H1 (cell line): ENCODE measurements around the gene DAPK1. TPM values are rescaled to one million over a fixed set of nuclear protein-coding genes. Genes with fewer than 3 reads are reported as not detected.

ENCODE experiments used
- CTCF ChIA-PET: fragments of 300-600 bp; sonication (Branson Sonifier 250); formaldehyde crosslinking; loops from one replicate; lab custom pipeline; 2021; ENCODE audit not compliant: partially characterized antibody; lab: Charles Lee
- POLR2A ChIA-PET: fragments of 300-600 bp; sonication (Branson Sonifier 250); formaldehyde crosslinking; loops from one replicate; lab custom pipeline; 2021; ENCODE audit warnings: inconsistent platforms; ENCODE audit not compliant: partially characterized antibody; lab: Charles Lee
- DNase-seq, 2 experiments: peaks; one replicate each; pipeline versions ENCODE4 v3.0.0 to v3.0.0-alpha.2; 2010 to 2022; ENCODE audit warnings: low spot score in 2 of 2, low read depth in 1 of 2, mixed read lengths in 1 of 2
- FAIRE-seq: peaks from 2 replicates; lab custom pipeline; 2011; peaks lifted over from hg19 to GRCh38; lab: Jason Lieb, UNC
- H2AFZ ChIP-seq: 2 replicates; pipeline ENCODE4 v1.8.1; 2012; ENCODE audit warnings: low read length, inconsistent platforms
- H2AK5ac ChIP-seq: 2 replicates; pipeline ENCODE4 v1.6.1; 2013; ENCODE audit warnings: low read depth, low read length
- H2BK120ac ChIP-seq: replicated peaks from 2 replicates; pipeline ENCODE3; 2013; ENCODE audit warnings: low read depth, low read length, inconsistent platforms
- H2BK12ac ChIP-seq: 2 replicates; pipeline ENCODE4 v1.6.1; 2013; ENCODE audit warnings: low read depth, low read length
- H2BK15ac ChIP-seq: 2 replicates; pipeline ENCODE4 v1.6.1; 2013; ENCODE audit warnings: low read length
- H2BK20ac ChIP-seq: 2 replicates; pipeline ENCODE4 v1.6.1; 2013; ENCODE audit warnings: low read length
- H2BK5ac ChIP-seq: 2 replicates; pipeline ENCODE4 v1.6.1; 2013; ENCODE audit warnings: low read depth, low read length
- H3K14ac ChIP-seq: 2 replicates; pipeline ENCODE4 v1.6.1; 2013; ENCODE audit warnings: inconsistent platforms; ENCODE audit not compliant: insufficient read length
- H3K18ac ChIP-seq: 2 replicates; pipeline ENCODE4 v1.6.1; 2013; ENCODE audit warnings: low read length; ENCODE audit errors: extremely low read depth
- H3K23ac ChIP-seq: 2 replicates; pipeline ENCODE4 v1.6.1; 2013; ENCODE audit warnings: inconsistent platforms; ENCODE audit not compliant: insufficient read length
- H3K23me2 ChIP-seq: 2 replicates; pipeline ENCODE4 v1.6.1; 2013; ENCODE audit warnings: low read depth, low read length
- H3K27ac ChIP-seq: 2 replicates; pipeline ENCODE4 v1.6.1; 2011; ENCODE audit warnings: low read depth, low read length, inconsistent platforms
- H3K27me3 ChIP-seq, 4 experiments: replicated peaks in 1 of 4; 1 replicate in 1 of 4; 2 replicates in 3 of 4; pipeline versions ENCODE4 v1.6.1 to v1.8.1; 2011 to 2013; ENCODE audit warnings: low read length in 3 of 4, mild to moderate bottlenecking in 3 of 4, inconsistent platforms in 2 of 4, mixed read lengths in 2 of 4, moderate library complexity in 1 of 4; ENCODE audit not compliant: control insufficient read depth in 3 of 4, insufficient read depth in 3 of 4; ENCODE audit errors: extremely low read depth in 1 of 4
- H3K36me3 ChIP-seq, 4 experiments: 2 replicates each; pipeline versions ENCODE4 v1.6.1 to v1.8.1; 2011 to 2013; ENCODE audit warnings: mild to moderate bottlenecking in 4 of 4, low read length in 3 of 4, moderate library complexity in 2 of 4, control low read depth in 1 of 4, inconsistent platforms in 1 of 4; ENCODE audit not compliant: insufficient read depth in 4 of 4, control insufficient read depth in 2 of 4
- H3K4ac ChIP-seq: replicated peaks from 2 replicates; pipeline ENCODE3; 2013; ENCODE audit warnings: low read length, low read depth, mixed read lengths, inconsistent platforms; ENCODE audit not compliant: insufficient read length
- H3K4me1 ChIP-seq, 4 experiments: replicated peaks in 1 of 4; 1 replicate in 1 of 4; 2 replicates in 3 of 4; pipeline versions ENCODE4 v1.6.1 to v1.8.1; 2011 to 2013; ENCODE audit warnings: low read length in 3 of 4, inconsistent platforms in 2 of 4, mixed read lengths in 1 of 4; ENCODE audit not compliant: insufficient read depth in 4 of 4, control insufficient read depth in 3 of 4
- H3K4me2 ChIP-seq, 2 experiments: 2 replicates each; pipeline versions ENCODE4 v1.6.1 to v1.8.1; 2011 to 2013; ENCODE audit warnings: low read depth in 2 of 2, low read length in 2 of 2, control low read depth in 1 of 2, inconsistent platforms in 1 of 2, mild to moderate bottlenecking in 1 of 2; ENCODE audit not compliant: insufficient read depth in 1 of 2
- H3K4me3 ChIP-seq, 4 experiments: fragments of 200-600, 300-600 bp in 1 of 4; sonication (generic), shearing (Covaris generic), sonication (Bioruptor Twin) in 1 of 4; 2 replicates each; pipeline versions ENCODE4 v1.5.1 to v1.8.1; 2011 to 2016; ENCODE audit warnings: low read length in 4 of 4, low read depth in 3 of 4, control low read depth in 2 of 4, inconsistent platforms in 2 of 4, mild to moderate bottlenecking in 2 of 4, mixed read lengths in 1 of 4, moderate library complexity in 1 of 4; ENCODE audit not compliant: insufficient read depth in 2 of 4; ENCODE audit errors: extremely low read depth in 1 of 4
- H3K56ac ChIP-seq: replicated peaks from 2 replicates; pipeline ENCODE3; 2013; ENCODE audit warnings: low read depth, mild to moderate bottlenecking, mixed read lengths, low read length, inconsistent platforms; ENCODE audit not compliant: insufficient read length
- H3K79me1 ChIP-seq: 2 replicates; pipeline ENCODE4 v1.6.1; 2013; ENCODE audit warnings: low read depth, low read length, control low read depth
- H3K79me2 ChIP-seq, 2 experiments: 2 replicates each; pipeline versions ENCODE4 v1.6.1 to v1.8.1; 2012 to 2013; ENCODE audit warnings: low read length in 2 of 2, mild to moderate bottlenecking in 2 of 2, inconsistent platforms in 1 of 2; ENCODE audit not compliant: insufficient read depth in 2 of 2, control insufficient read depth in 1 of 2
- H3K9ac ChIP-seq, 4 experiments: replicated peaks in 1 of 4; 1 replicate in 1 of 4; 2 replicates in 3 of 4; pipeline versions ENCODE4 v1.6.1 to v1.8.1; 2011 to 2013; ENCODE audit warnings: low read depth in 3 of 4, low read length in 3 of 4, control low read depth in 2 of 4, mild to moderate bottlenecking in 2 of 4, moderate library complexity in 2 of 4, inconsistent platforms in 1 of 4; ENCODE audit errors: extremely low read depth in 1 of 4
- H3K9me3 ChIP-seq, 2 experiments: 2 replicates each; pipeline versions ENCODE4 v1.6.1 to v1.8.1; 2012 to 2013; ENCODE audit warnings: mild to moderate bottlenecking in 2 of 2, moderate library complexity in 2 of 2, control low read depth in 1 of 2, inconsistent platforms in 1 of 2, low read depth in 1 of 2, low read length in 1 of 2, mixed read lengths in 1 of 2; ENCODE audit not compliant: insufficient read depth in 2 of 2
- H4K20me1 ChIP-seq, 2 experiments: replicated peaks in 1 of 2; 2 replicates each; pipeline versions ENCODE3 to v1.8.1; 2011 to 2013; ENCODE audit warnings: inconsistent platforms in 2 of 2, low read length in 2 of 2, mild to moderate bottlenecking in 1 of 2; ENCODE audit not compliant: insufficient read depth in 2 of 2, control insufficient read depth in 1 of 2
- H4K5ac ChIP-seq: 2 replicates; pipeline ENCODE4 v1.6.1; 2013; ENCODE audit warnings: low read length, low read depth, mixed read lengths, inconsistent platforms; ENCODE audit not compliant: insufficient read length
- H4K8ac ChIP-seq: 2 replicates; pipeline ENCODE4 v1.8.0; 2013; ENCODE audit warnings: mild to moderate bottlenecking, moderate library complexity, low read length, inconsistent platforms; ENCODE audit not compliant: insufficient read depth; ENCODE audit errors: extremely low read depth
- H4K91ac ChIP-seq: replicated peaks from 2 replicates; pipeline ENCODE3; 2013; ENCODE audit warnings: low read length, mixed read lengths, inconsistent platforms; ENCODE audit not compliant: insufficient read length
- BRCA1 ChIP-seq: IDR thresholded peaks from 2 replicates; pipeline ENCODE4 v1.6.1; 2012; ENCODE audit warnings: low read depth, low read length, improper control_type of control experiment
- EP300 ChIP-seq, 2 experiments: IDR thresholded peaks; 1 replicate in 1 of 2; 2 replicates in 1 of 2; pipeline ENCODE4 v1.6.1; 2011 to 2012; ENCODE audit warnings: low read depth in 2 of 2, low read length in 2 of 2, mild to moderate bottlenecking in 2 of 2, borderline replicate concordance in 1 of 2, inconsistent platforms in 1 of 2, moderate library complexity in 1 of 2
- HDAC6 ChIP-seq: IDR thresholded peaks from one replicate; pipeline ENCODE4 v1.7.1; 2012; ENCODE audit warnings: low read depth, mild to moderate bottlenecking, inconsistent platforms, low read length, moderate library complexity
- KDM1A ChIP-seq: fragments of 200-600, 300-600 bp; sonication (generic); IDR thresholded peaks from 2 replicates; pipeline ENCODE4 v1.7.1; 2016; ENCODE audit warnings: mild to moderate bottlenecking, low read length, borderline replicate concordance
- KDM5A ChIP-seq: fragments of 200-600 bp; IDR thresholded peaks from 2 replicates; pipeline ENCODE4 v1.7.1; 2012; ENCODE audit warnings: mild to moderate bottlenecking, low read length, inconsistent platforms, mixed read lengths
- NANOG ChIP-seq: IDR thresholded peaks from 2 replicates; pipeline ENCODE4 v1.6.1; 2011; ENCODE audit warnings: low read length, low read depth, mild to moderate bottlenecking, inconsistent platforms; ENCODE audit not compliant: insufficient read depth, poor library complexity, severe bottlenecking
- POLR2A ChIP-seq, 2 experiments: IDR thresholded peaks; 1 replicate in 1 of 2; 2 replicates in 1 of 2; pipeline ENCODE4 v1.6.1; 2011; ENCODE audit warnings: low read depth in 2 of 2, low read length in 2 of 2, mild to moderate bottlenecking in 2 of 2; ENCODE audit errors: control extremely low read depth in 1 of 2
- SIX5 ChIP-seq: IDR thresholded peaks from 2 replicates; pipeline ENCODE4 v1.6.1; 2011; ENCODE audit warnings: mild to moderate bottlenecking, low read depth, low read length
- TAF7 ChIP-seq: optimal IDR thresholded peaks from 2 replicates; pipeline ENCODE3; 2011; ENCODE audit warnings: low read depth, mild to moderate bottlenecking, inconsistent platforms, low read length, moderate library complexity, borderline replicate concordance
- WGBS, 2 experiments: shearing (Covaris generic) in 1 of 2; methylation state at CpG; one replicate each; pipeline versions ENCODE4 v1.1.6 to v1.1.7; 2013 to 2015; ENCODE audit warnings: low lambda C conversion rate in 2 of 2, mixed read lengths in 2 of 2, inconsistent platforms in 1 of 2, low coverage in 1 of 2, missing lambda C conversion rate in 1 of 2; ENCODE audit not compliant: insufficient replicate concordance in 2 of 2, insufficient coverage in 1 of 2, insufficient read length in 1 of 2; ENCODE audit errors: extremely low coverage in 1 of 2, missing lambda C conversion rate in 1 of 2; 5-methylcytosine and 5-hydroxymethylcytosine counted together
- polyA plus RNA-seq, 7 experiments: library from polyadenylated mRNA; depleted of rRNA in 3 of 7; stranded (reverse) in 5 of 7; unstranded in 2 of 7; fragments of >200 nt in 5 of 7; fragments of 200-250 nt in 2 of 7; gene quantifications; 1 replicate in 5 of 7; 2 replicates in 1 of 7; 4 replicates in 1 of 7; pipeline versions ENCODE4 v1.2.1 to v1.2.3, GENCODE V29; 2011 to 2013; ENCODE audit warnings: missing spikeins in 2 of 7, mixed read lengths in 2 of 7
- total RNA-seq: library from RNA; stranded (reverse); fragmentation: NEBNext Ultra II Directional; extraction: Animal tissue kit (Norgen Biotek cat#: 25700); gene quantifications from 2 replicates; pipeline ENCODE4 v1.2.1, GENCODE V29; 2021

DAPK1 gene
- total and polyA plus RNA-seq, 2 of the 8 experiments (the other 6 are each of a cell fraction or from before 2014, with no cell fraction given) = 62.4 to 131 TPM

- Histone ChIP-seq H3K79me2 (peaks cover 0 to 72% of the 10 kb centered on the region in 2 experiments; a peak in 3 of 4 replicates), H4K91ac (no peak overlapping the region), H3K18ac (no peak overlapping the region), H3K23ac (no peak overlapping the region), H3K9ac (no peak overlapping the region), H3K4me1 (peaks cover 0 to 8% (median 2%) of the 10 kb centered on the region in 4 experiments; a peak in 3 of 7 replicates), H3K79me1 (peaks cover 13% of the 10 kb centered on the region; the same call in 1 of the 2 replicates), H2BK12ac (no peak overlapping the region), H2BK15ac (no peak overlapping the region), H3K56ac (no peak overlapping the region), H3K4me3 (no peak overlapping the region), H2AK5ac (no peak overlapping the region), H3K4me2 (no peak overlapping the region), H4K8ac (no peak overlapping the region), H3K23me2 (no peaks in the 10 kb centered on the region), H2BK20ac (no peak overlapping the region), H2BK120ac (no peak overlapping the region), H3K9me3 (no peaks in the 10 kb centered on the region), H4K5ac (no peak overlapping the region), H3K36me3 (peaks cover 0 to 6% (median 2%) of the 10 kb centered on the region in 4 experiments; a peak in 3 of 8 replicates), H3K27me3 (no peaks in the 10 kb centered on the region), H2BK5ac (no peak overlapping the region), H3K27ac (no peak overlapping the region), H3K14ac (no peak overlapping the region), H3K4ac (no peak overlapping the region), H2AFZ (no peak overlapping the region), H4K20me1 (peaks cover 0 to 15% of the 10 kb centered on the region in 2 experiments)
- FAIRE-seq (no peak), DNase-seq (no peak)
- ChIA-PET POLR2A (interaction anchor here (1.2 kb wide), 1 partner anchor 15 kb away, joined by 4 read pairs; no protein-coding TSS in a partner anchor), CTCF (no interaction called here)
- no peak for TF ChIP-seq TAF7
- no peak for TF ChIP-seq BRCA1
- no peak for TF ChIP-seq HDAC6
- TF ChIP-seq KDM5A = no peak
- no peak for TF ChIP-seq NANOG
- TF ChIP-seq SIX5 = no peak
- TF ChIP-seq POLR2A (IDR thresholded peaks at IDR 0.05; ENCODE audit: control extremely low read depth in 1 of 2, low read depth in 2 of 2, low read length in 2 of 2) = no peak
- no peak for TF ChIP-seq KDM1A
- TF ChIP-seq EP300 (IDR thresholded peaks at IDR 0.05; ENCODE audit: borderline replicate concordance in 1 of 2, low read depth in 2 of 2, low read length in 2 of 2) = no peak
- 67% methylated on average over 2 of the region's 2 CpGs; no CpG with 5 or more reads in 1 of the 2 experiments for WGBS, 2 experiments
Observed at GRCh38 chr9:87562530-87563170, 65.0 kb downstream of the DAPK1 start.
